CD14-positive monocyte (primary cell): ENCODE results near the gene GALNTL6. TPM values are rescaled to one million over a fixed set of nuclear protein-coding genes. Genes with fewer than 3 reads are reported as not detected.

Source experiments
- DNase-seq, 3 donors: peaks; one replicate each; pipeline ENCODE4 v3.0.0-alpha.2; 2011 to 2022
- H2AFZ ChIP-seq: 2 replicates; pipeline ENCODE4 v1.6.0; 2012; ENCODE audit warnings: mild to moderate bottlenecking, low read depth, low read length, inconsistent platforms; ENCODE audit not compliant: insufficient read depth, poor library complexity, severe bottlenecking
- H3K27ac ChIP-seq, 2 donors: 1 replicate in 1 of 2; 2 replicates in 1 of 2; pipeline ENCODE4 v1.5.1; 2012 to 2013; ENCODE audit warnings: low read length in 2 of 2, control low read depth in 1 of 2, inconsistent platforms in 1 of 2, low read depth in 1 of 2, mild to moderate bottlenecking in 1 of 2
- H3K27me3 ChIP-seq, 2 donors: one replicate each; pipeline versions ENCODE4 v1.6.0 to v1.6.1; 2011 to 2013; ENCODE audit warnings: low read length in 2 of 2; ENCODE audit not compliant: control insufficient read depth in 2 of 2, insufficient read depth in 2 of 2
- H3K36me3 ChIP-seq, 2 donors: replicated peaks in 1 of 2; 1 replicate in 1 of 2; 2 replicates in 1 of 2; pipeline versions ENCODE4 v1.5.1 to v1.6.1; 2012 to 2013; ENCODE audit warnings: low read length in 2 of 2, control low read depth in 1 of 2, inconsistent platforms in 1 of 2, mild to moderate bottlenecking in 1 of 2; ENCODE audit not compliant: insufficient read depth in 2 of 2, control insufficient read depth in 1 of 2
- H3K4me1 ChIP-seq, 2 donors: 1 replicate in 1 of 2; 2 replicates in 1 of 2; pipeline versions ENCODE4 v1.5.1 to v1.6.1; 2012 to 2013; ENCODE audit warnings: low read length in 2 of 2, control low read depth in 1 of 2, inconsistent platforms in 1 of 2, mild to moderate bottlenecking in 1 of 2, moderate library complexity in 1 of 2; ENCODE audit not compliant: insufficient read depth in 2 of 2, control insufficient read depth in 1 of 2
- H3K4me2 ChIP-seq: replicated peaks from 2 replicates; pipeline ENCODE3; 2012; ENCODE audit warnings: low read length, moderate library complexity, mild to moderate bottlenecking; ENCODE audit not compliant: poor library complexity, severe bottlenecking; ENCODE audit errors: extremely low read depth
- H3K4me3 ChIP-seq, 3 experiments: fragments of 200-600 bp in 1 of 3; sonication (generic) in 1 of 3; replicated peaks in 1 of 3; 1 replicate in 2 of 3; 2 replicates in 1 of 3; pipeline ENCODE4 v1.5.1; 2011 to 2013; ENCODE audit warnings: low read length in 3 of 3, mild to moderate bottlenecking in 3 of 3, control low read depth in 2 of 3, low read depth in 2 of 3, inconsistent platforms in 1 of 3, moderate library complexity in 1 of 3
- H3K79me2 ChIP-seq: 2 replicates; pipeline ENCODE4 v1.6.0; 2012; ENCODE audit warnings: mild to moderate bottlenecking, control low read depth, inconsistent platforms, low read length, moderate library complexity; ENCODE audit not compliant: insufficient read depth
- H3K9ac ChIP-seq: 2 replicates; pipeline ENCODE4 v1.6.0; 2017; ENCODE audit warnings: low read length, mild to moderate bottlenecking; ENCODE audit not compliant: insufficient read depth, poor library complexity, severe bottlenecking
- H3K9me3 ChIP-seq, 2 donors: replicated peaks in 1 of 2; 1 replicate in 1 of 2; 2 replicates in 1 of 2; pipeline versions ENCODE4 v1.5.1 to v1.6.1; 2012 to 2013; ENCODE audit warnings: low read length in 2 of 2, control low read depth in 1 of 2; ENCODE audit not compliant: control insufficient read depth in 1 of 2, insufficient read depth in 1 of 2
- H4K20me1 ChIP-seq: 2 replicates; pipeline ENCODE4 v1.6.0; 2012; ENCODE audit warnings: mild to moderate bottlenecking, low read length, control low read depth, moderate library complexity; ENCODE audit not compliant: insufficient read depth
- H3K27ac Mint-ChIP-seq, 7 donors: one replicate each; pipeline ENCODE4 v1.8.0; 2020; ENCODE audit warnings: mild to moderate bottlenecking in 7 of 7, mixed read lengths in 7 of 7, moderate library complexity in 6 of 7, inconsistent platforms in 2 of 7
- H3K27me3 Mint-ChIP-seq, 3 donors: one replicate each; pipeline ENCODE4 v1.8.0; 2021 to 2022; ENCODE audit warnings: low read depth in 3 of 3, mild to moderate bottlenecking in 3 of 3, mixed read lengths in 3 of 3, moderate library complexity in 3 of 3, inconsistent platforms in 1 of 3
- H3K36me3 Mint-ChIP-seq, 2 donors: one replicate each; pipeline ENCODE4 v1.8.0; 2020; ENCODE audit warnings: mixed read lengths in 2 of 2, inconsistent platforms in 1 of 2, mild to moderate bottlenecking in 1 of 2
- H3K4me1 Mint-ChIP-seq: one replicate; pipeline ENCODE4 v1.8.0; 2020; ENCODE audit warnings: mild to moderate bottlenecking, mixed read lengths
- H3K4me3 Mint-ChIP-seq, 2 donors: one replicate each; pipeline ENCODE4 v1.8.0; 2020; ENCODE audit warnings: mild to moderate bottlenecking in 2 of 2, mixed read lengths in 2 of 2, moderate library complexity in 1 of 2
- H3K9me3 Mint-ChIP-seq, 7 donors: one replicate each; pipeline ENCODE4 v1.8.0; 2020 to 2022; ENCODE audit warnings: mixed read lengths in 7 of 7, mild to moderate bottlenecking in 6 of 7, moderate library complexity in 6 of 7, inconsistent platforms in 2 of 7
- CTCF ChIP-seq: fragments of 200-600 bp; IDR thresholded peaks from one replicate; pipeline ENCODE4 v1.8.0; 2022; ENCODE audit warnings: antibody characterized with exemption, mild to moderate bottlenecking
- WGBS: methylation state at CpG from one replicate; pipeline ENCODE4 v1.1.5; 2013; ENCODE audit warnings: missing lambda C conversion rate; ENCODE audit not compliant: insufficient coverage; 5-methylcytosine and 5-hydroxymethylcytosine counted together
- intact Hi-C, 2 donors: fragments of 100-400 bp; cut with micrococcal nuclease; formaldehyde crosslinking; loops; one replicate each; pipeline versions ENCODE4 v1.15.0 to v1.15.1; 2023
- polyA plus RNA-seq, 3 donors: library from polyadenylated mRNA; depleted of rRNA in 1 of 3; unstranded in 2 of 3; stranded (reverse) in 1 of 3; fragments of 300-500 nt in 2 of 3; fragments of >200 nt in 1 of 3; fragmentation: Illumina TruSeq in 2 of 3; gene quantifications; 1 replicate in 2 of 3; 2 replicates in 1 of 3; pipeline ENCODE4 v1.2.3, GENCODE V29; 2012 to 2021

GALNTL6 gene
- polyA plus RNA-seq, 3 donors, result 0.05 TPM; not detected in 2

- Histone ChIP-seq H3K4me2 (no peak overlapping the region), H3K27ac (no peak overlapping the region), H3K9ac (no peak overlapping the region), H2AFZ (no peak overlapping the region), H3K4me1 (no peaks in the 10 kb centered on the region), H3K36me3 (no peaks in the 10 kb centered on the region), H3K9me3 (no peaks in the 10 kb centered on the region), H3K79me2 (no peaks in the 10 kb centered on the region), H3K27me3 (no peaks in the 10 kb centered on the region), H3K4me3 (no peak overlapping the region), H4K20me1 (no peaks in the 10 kb centered on the region)
- Mint-ChIP-seq H3K27me3 (no peaks in the 10 kb centered on the region), H3K4me3 (no peak overlapping the region), H3K4me1 (no peaks in the 10 kb centered on the region), H3K27ac (no peak overlapping the region), H3K9me3 (peaks cover 0 to 2% (median 0%) of the 10 kb centered on the region in 7 donors), H3K36me3 (no peaks in the 10 kb centered on the region)
- no CpG with 5 or more reads among the region's 1 CpG for WGBS
- intact Hi-C loops, result no loop called here
- TF ChIP-seq CTCF, result no peak
- DNase-seq, result no peak
These were observed 241.8 kb downstream of the GALNTL6 start for GRCh38 chr4:172055046-172055445.

GRCh38 chr4:172055498-172055897, 242.3 kb downstream of the GALNTL6 start:
- no peak overlapping the region for H3K27ac ChIP-seq
- no peaks in the 10 kb centered on the region for H4K20me1 ChIP-seq
- no peaks in the 10 kb centered on the region for H3K79me2 ChIP-seq
- H2AFZ ChIP-seq, result no peak overlapping the region
- Mint-ChIP-seq H3K27me3 (no peaks in the 10 kb centered on the region), H3K36me3 (no peaks in the 10 kb centered on the region), H3K9me3 (peaks cover 0 to 2% (median 0%) of the 10 kb centered on the region in 7 donors), H3K27ac (no peak overlapping the region), H3K4me3 (no peak overlapping the region), H3K4me1 (no peaks in the 10 kb centered on the region)
- WGBS, result 100% methylated on average over 1 of the region's 2 CpGs
- H3K9me3 ChIP-seq, result no peaks in the 10 kb centered on the region
- H3K9ac ChIP-seq, result no peak overlapping the region
- no peak overlapping the region for H3K4me2 ChIP-seq
- no peak for DNase-seq
- intact Hi-C loops, result no loop called here
- H3K27me3 ChIP-seq, result no peaks in the 10 kb centered on the region
- H3K4me1 ChIP-seq, result no peaks in the 10 kb centered on the region
- TF ChIP-seq CTCF, result no peak
- no peak overlapping the region for H3K4me3 ChIP-seq
- H3K36me3 ChIP-seq, result no peaks in the 10 kb centered on the region
